GM21528 (cell line): ENCODE data around the gene JOSD1.

ENCODE experiments used
- ATAC-seq: cut with Tn5 transposase; IDR thresholded peaks from one replicate; pipeline ENCODE4 v1.9.1; 2021; ENCODE audit warnings: mild to moderate bottlenecking, moderate library complexity; ENCODE audit not compliant: unreplicated experiment, low FRiP score

Gene JOSD1

DNA sequence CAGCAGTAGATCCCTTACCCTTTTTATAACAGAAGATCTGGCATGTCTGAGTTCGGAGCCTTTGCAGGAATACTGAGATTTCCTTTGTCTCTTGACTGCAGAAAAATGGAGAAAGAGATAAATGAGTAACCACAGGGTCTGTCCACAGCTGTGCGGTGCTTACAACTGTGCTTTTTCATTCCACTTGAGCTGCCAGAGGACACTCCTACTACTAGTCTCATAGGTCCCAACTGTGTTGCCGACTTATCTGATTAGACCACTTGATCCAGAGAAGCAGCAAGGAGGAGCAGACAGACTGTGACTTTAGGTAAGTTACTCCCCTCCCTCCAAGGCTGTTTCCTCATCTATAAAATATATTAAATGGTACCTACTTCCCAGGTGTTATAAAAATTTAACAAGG lies 62.0 kb downstream of the JOSD1 start:
- ATAC-seq: no peak

DNA sequence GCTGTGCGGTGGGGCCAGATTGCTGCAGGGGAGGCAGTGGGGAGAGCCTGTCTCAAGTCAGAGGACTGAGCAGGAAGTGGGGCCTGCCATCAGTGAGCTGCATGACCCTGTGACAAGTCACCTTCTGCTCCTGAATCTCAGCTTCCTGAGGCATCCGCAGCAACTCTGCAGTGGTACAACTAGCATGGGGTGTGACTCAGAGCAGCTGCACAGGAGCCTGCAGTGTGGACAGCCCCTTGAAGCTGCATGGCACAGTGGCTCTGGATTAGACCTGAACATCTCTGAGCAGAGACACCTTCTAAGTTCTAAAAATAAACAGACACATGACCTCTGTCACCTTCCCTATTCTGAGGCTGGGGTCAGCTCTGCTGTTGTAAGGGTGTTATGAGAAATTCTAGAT lies 62.5 kb downstream of the JOSD1 start:
- no peak for ATAC-seq
